ENCODE results near the gene SELENON. TPM values are rescaled to one million over a fixed set of nuclear protein-coding genes. Genes with fewer than 3 reads are reported as not detected.

SELENON gene
- total RNA-seq, 1 donor, result 23.7 TPM

DNA sequence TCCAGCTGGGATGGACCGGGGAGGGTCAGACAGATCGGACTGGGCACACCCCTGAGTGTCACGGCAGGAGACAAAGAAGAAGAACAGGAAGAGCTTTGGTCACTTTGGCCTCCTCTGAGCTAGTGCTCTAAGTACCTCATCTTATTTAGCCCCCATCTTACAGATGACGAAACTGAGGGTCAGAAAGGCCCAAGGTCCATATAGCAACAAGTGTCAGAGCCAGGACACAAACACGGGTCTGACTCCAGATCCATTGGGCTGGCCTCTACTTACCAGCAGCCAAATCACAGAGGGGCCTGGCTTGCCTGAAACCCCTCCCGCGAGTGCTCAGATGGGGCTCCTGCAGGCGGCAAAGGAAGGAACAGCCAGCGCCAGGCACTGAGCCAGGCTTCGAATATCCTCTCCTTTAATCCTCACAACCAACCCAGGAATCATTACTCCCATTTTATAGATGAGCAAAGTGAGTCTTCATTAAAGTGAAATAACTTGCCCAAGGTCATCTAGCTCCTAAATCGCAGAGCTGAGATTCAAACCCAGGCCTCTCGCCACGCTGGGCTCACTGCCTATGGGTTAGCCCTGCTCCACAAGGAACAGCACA is 25.7 kb upstream of the SELENON start:
- no peak overlapping the region for H3K4me3 ChIP-seq (ENCODE audit: low read depth, low read length)
- no peak for DNase-seq (ENCODE audit: low read depth)
- TF ChIP-seq CTCF (IDR thresholded peaks at IDR 0.05; ENCODE audit: insufficient read depth, low read depth, low read length), result no peak

DNA sequence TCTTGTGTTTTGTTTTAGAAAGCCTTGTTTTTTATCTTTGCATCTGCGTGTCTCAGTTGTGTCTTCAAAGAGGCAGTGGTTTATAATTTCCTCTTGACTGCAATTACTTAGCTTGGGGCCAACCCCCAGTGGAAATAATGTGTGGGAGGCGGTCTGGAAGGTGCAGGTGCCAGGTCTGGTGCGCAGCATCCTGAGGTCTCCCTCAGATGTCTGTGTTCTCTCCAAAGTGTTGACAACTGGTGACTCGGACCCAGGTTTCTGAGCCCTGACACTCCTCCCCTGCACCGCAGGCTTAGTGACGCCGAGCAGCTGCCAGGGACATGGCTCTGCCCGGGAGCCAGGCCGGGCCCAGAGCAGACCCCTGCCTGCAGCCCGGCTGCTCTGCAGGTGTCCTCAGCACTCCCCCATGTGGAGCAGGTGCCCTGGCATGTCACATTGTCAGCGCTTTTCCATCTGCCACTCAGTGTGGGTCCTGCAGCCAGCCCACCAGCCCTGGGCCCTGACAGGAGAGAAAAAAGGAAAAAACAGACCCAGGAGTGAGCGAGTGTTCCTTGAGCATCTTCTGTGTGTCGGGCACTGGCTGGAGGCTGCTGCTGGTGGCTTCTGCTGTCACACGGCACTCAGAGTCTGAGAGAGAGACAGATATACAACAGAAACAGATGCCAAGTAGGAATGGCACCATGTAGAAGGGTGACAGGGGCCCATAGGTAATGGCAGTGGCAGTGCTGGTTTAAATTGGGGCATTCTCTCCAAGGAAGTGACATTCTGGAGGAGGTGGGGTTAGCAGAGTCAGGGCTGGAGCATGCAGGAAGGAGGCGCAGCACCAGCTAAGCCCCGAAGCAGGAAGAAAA is 24.8 kb upstream of the SELENON start:
- no peak for DNase-seq (ENCODE audit: low read depth)
- TF ChIP-seq CTCF (IDR thresholded peaks at IDR 0.05; ENCODE audit: insufficient read depth, low read depth, low read length), result no peak
- no peak overlapping the region for H3K4me3 ChIP-seq (ENCODE audit: low read depth, low read length)

- no peak for TF ChIP-seq CTCF (IDR thresholded peaks at IDR 0.05; ENCODE audit: insufficient read depth, low read depth, low read length)
- DNase-seq (ENCODE audit: low read depth), result no peak
- no peak overlapping the region for H3K4me3 ChIP-seq (ENCODE audit: low read depth, low read length)
These were observed 20.6 kb upstream of the SELENON start for GRCh38 chr1:25779388-25779787.

GRCh38 chr1:25779894-25780293 is 20.1 kb upstream of the SELENON start:
- no peak overlapping the region for H3K4me3 ChIP-seq (ENCODE audit: low read depth, low read length)
- TF ChIP-seq CTCF (IDR thresholded peaks at IDR 0.05; ENCODE audit: insufficient read depth, low read depth, low read length), result no peak
- no peak for DNase-seq (ENCODE audit: low read depth)

- DNase-seq (ENCODE audit: low read depth), result peak; percentile 70
- H3K4me3 ChIP-seq (ENCODE audit: low read depth, low read length), result no peak overlapping the region
- TF ChIP-seq CTCF (IDR thresholded peaks at IDR 0.05; ENCODE audit: insufficient read depth, low read depth, low read length), result no peak
These were observed 19.5 kb upstream of the SELENON start for GRCh38 chr1:25780318-25781129.

DNA sequence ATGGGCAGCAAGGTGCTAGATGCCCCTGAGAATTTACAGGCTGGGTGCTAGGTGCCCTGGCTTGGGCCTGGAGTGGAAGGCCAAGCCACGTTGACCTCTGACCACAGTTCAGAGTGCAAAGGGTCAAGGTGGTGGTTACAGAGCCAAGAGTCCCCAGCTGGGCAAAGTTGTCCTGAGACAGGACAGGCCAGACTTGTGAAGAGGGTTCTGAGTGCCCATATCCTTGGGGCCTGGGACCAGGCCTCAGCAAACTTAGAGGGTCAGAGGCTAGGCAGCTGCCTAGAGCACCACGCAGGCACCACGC is 18.9 kb upstream of the SELENON start:
- H3K4me3 ChIP-seq (ENCODE audit: low read depth, low read length), result no peak overlapping the region
- no peak for DNase-seq (ENCODE audit: low read depth)
- TF ChIP-seq CTCF (IDR thresholded peaks at IDR 0.05; ENCODE audit: insufficient read depth, low read depth, low read length), result no peak

Measured in fibroblast of villous mesenchyme (primary cell).